Body of pancreas (tissue), 4 donors: ENCODE measurements around the gene GTF2F2.

Source experiments
- CTCF ChIP-seq, 7 experiments: fragments of 450-650 bp in 4 of 7; fragments of 200-600 bp in 3 of 7; sonication (generic) in 3 of 7; IDR thresholded peaks; one replicate each; pipeline ENCODE4 v1.5.1; 2016 to 2019; ENCODE audit warnings: antibody characterized with exemption in 7 of 7
- POLR2A ChIP-seq, 3 donors: fragments of 450-650 bp; IDR thresholded peaks; one replicate each; pipeline ENCODE4 v1.6.1; 2016; ENCODE audit warnings: antibody characterized with exemption in 3 of 3, mild to moderate bottlenecking in 2 of 3

GRCh38 chr13:45298206-45298505 lies 177.8 kb downstream of the GTF2F2 start:
- TF ChIP-seq CTCF (IDR thresholded peaks at IDR 0.05) = no peak
- TF ChIP-seq POLR2A (IDR thresholded peaks at IDR 0.05) = no peak
